Vagina (tissue), 2 donors: ENCODE measurements around the gene LCE1D. TPM values are rescaled to one million over a fixed set of nuclear protein-coding genes. Genes with fewer than 3 reads are reported as not detected.

ENCODE experiments used
- DNase-seq, 2 donors: peaks; one replicate each; pipeline ENCODE4 v3.0.0-alpha.2; 2017; ENCODE audit errors: extremely low spot score in 2 of 2
- H3K27ac ChIP-seq: fragments of 200-600 bp; sonication (generic); one replicate; pipeline ENCODE4 v1.5.1; 2019
- H3K27me3 ChIP-seq: fragments of 200-600 bp; sonication (generic); one replicate; pipeline ENCODE4 v1.5.1; 2019
- H3K36me3 ChIP-seq, 2 donors: fragments of 200-600 bp; sonication (generic); one replicate each; pipeline ENCODE4 v1.5.1; 2017 to 2019
- H3K4me1 ChIP-seq: fragments of 200-600 bp; sonication (generic); one replicate; pipeline ENCODE4 v1.5.1; 2019
- H3K4me3 ChIP-seq, 2 donors: fragments of 200-600 bp; sonication (generic); 1 replicate in 1 of 2; 2 replicates in 1 of 2; pipeline ENCODE4 v1.5.1; 2016 to 2019
- H3K9me3 ChIP-seq: fragments of 200-600 bp; sonication (generic); one replicate; pipeline ENCODE4 v1.5.1; 2019
- POLR2A ChIP-seq, 2 donors: fragments of 450-650 bp; IDR thresholded peaks; one replicate each; pipeline ENCODE4 v1.6.1; 2017; ENCODE audit warnings: antibody characterized with exemption in 2 of 2, mild to moderate bottlenecking in 2 of 2, moderate library complexity in 2 of 2
- POLR2AphosphoS5 ChIP-seq, 2 donors: sonication (generic); formaldehyde crosslinking; IDR thresholded peaks; one replicate each; pipeline ENCODE4 v1.9.0; 2017; ENCODE audit warnings: antibody characterized with exemption in 2 of 2, mild to moderate bottlenecking in 2 of 2, low read depth in 1 of 2; ENCODE audit not compliant: insufficient read depth in 1 of 2
- intact Hi-C: fragments of 100-400 bp; cut with DNase I; formaldehyde crosslinking; loops from one replicate; pipeline ENCODE4 v1.15.1; 2023
- total RNA-seq: library from RNA; depleted of rRNA; stranded (reverse); fragments of >200 nt; gene quantifications from one replicate; pipeline ENCODE4 v1.2.3, GENCODE V29; 2016
- TF ChIP-seq, protein P1 (sequence below), 3 experiments: fragments of 450-650 bp in 2 of 3; fragments of 200-600 bp in 1 of 3; sonication (generic) in 1 of 3; IDR thresholded peaks; one replicate each; pipeline ENCODE4 v1.5.1; 2017 to 2019; ENCODE audit warnings: antibody characterized with exemption in 3 of 3, mild to moderate bottlenecking in 2 of 3, moderate library complexity in 2 of 3

The LCE1D gene
- total RNA-seq, 1 donor from 2014 or later = not detected

DNA sequence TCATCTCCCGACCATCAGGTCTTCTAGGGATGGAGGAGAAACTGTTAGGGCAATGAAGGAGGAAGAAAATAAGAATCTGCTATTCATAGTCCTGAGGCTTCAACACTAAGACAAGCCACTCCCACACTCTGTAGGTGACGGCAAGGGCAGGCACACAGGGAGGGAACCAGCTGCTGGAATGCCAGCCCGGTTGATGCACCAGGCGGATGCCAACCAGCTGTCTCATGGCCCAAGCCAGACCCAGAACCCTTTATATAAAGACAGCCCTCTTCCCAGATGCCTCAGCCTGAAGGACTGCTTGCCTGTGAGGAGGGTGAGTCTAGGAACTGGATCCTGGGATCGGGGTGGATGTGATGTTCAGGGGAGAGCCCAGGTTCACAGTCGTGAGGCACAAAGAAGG lies 38.8 kb upstream of the LCE1D start, which contains the start of gene KPRP:
TSS of gene KPRP (plus strand) at position 279 of the 400 bp plus-strand sequence. CDS start 1,564 bp downstream, outside the sequence.
- no peak for DNase-seq
- Histone ChIP-seq H3K4me1 (no peaks in the 10 kb centered on the region), H3K27ac (no peak within 1 kb of the TSS), H3K4me3 (no peak within 1 kb of the TSS), H3K36me3 (no peaks in the 10 kb centered on the region), H3K27me3 (no peaks in the 10 kb centered on the region), H3K9me3 (no peaks in the 10 kb centered on the region)
- intact Hi-C loops = no loop called here
- TF ChIP-seq POLR2AphosphoS5 (IDR thresholded peaks at IDR 0.05; ENCODE audit: insufficient read depth in 1 of 2, low read depth in 1 of 2) = no peak
- TF ChIP-seq, protein P1, sequence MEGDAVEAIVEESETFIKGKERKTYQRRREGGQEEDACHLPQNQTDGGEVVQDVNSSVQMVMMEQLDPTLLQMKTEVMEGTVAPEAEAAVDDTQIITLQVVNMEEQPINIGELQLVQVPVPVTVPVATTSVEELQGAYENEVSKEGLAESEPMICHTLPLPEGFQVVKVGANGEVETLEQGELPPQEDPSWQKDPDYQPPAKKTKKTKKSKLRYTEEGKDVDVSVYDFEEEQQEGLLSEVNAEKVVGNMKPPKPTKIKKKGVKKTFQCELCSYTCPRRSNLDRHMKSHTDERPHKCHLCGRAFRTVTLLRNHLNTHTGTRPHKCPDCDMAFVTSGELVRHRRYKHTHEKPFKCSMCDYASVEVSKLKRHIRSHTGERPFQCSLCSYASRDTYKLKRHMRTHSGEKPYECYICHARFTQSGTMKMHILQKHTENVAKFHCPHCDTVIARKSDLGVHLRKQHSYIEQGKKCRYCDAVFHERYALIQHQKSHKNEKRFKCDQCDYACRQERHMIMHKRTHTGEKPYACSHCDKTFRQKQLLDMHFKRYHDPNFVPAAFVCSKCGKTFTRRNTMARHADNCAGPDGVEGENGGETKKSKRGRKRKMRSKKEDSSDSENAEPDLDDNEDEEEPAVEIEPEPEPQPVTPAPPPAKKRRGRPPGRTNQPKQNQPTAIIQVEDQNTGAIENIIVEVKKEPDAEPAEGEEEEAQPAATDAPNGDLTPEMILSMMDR (IDR thresholded peaks at IDR 0.05) = no peak

DNA sequence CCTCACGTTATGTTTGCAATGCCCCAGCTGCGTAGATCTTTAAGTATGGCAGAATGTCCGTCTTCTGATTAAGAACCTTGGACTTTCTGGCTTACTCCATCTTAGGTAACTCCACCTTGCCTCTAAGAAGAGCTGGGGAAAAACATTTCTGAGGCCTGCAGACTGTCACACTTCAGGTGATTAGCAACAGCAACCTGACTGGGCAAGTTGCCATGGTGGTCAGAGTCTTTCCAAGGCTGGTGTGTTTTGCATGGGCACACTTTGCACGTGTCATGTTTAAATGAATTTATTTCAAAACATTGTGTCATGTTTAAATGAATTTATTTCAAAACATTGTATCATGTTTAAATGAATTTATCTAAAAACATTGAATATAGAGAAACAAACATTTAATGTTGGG lies 37.9 kb upstream of the LCE1D start:
- H3K9me3 ChIP-seq = no peaks in the 10 kb centered on the region
- H3K36me3 ChIP-seq = no peaks in the 10 kb centered on the region
- H3K4me3 ChIP-seq = no peak overlapping the region
- H3K4me1 ChIP-seq = no peaks in the 10 kb centered on the region
- H3K27me3 ChIP-seq = no peaks in the 10 kb centered on the region
- DNase-seq = no peak
- TF ChIP-seq, protein P1 (IDR thresholded peaks at IDR 0.05) = no peak
- no peak for TF ChIP-seq POLR2A (IDR thresholded peaks at IDR 0.05)
- no peak for TF ChIP-seq POLR2AphosphoS5 (IDR thresholded peaks at IDR 0.05; ENCODE audit: insufficient read depth in 1 of 2, low read depth in 1 of 2)
- intact Hi-C loops = no loop called here
- no peak overlapping the region for H3K27ac ChIP-seq

DNA sequence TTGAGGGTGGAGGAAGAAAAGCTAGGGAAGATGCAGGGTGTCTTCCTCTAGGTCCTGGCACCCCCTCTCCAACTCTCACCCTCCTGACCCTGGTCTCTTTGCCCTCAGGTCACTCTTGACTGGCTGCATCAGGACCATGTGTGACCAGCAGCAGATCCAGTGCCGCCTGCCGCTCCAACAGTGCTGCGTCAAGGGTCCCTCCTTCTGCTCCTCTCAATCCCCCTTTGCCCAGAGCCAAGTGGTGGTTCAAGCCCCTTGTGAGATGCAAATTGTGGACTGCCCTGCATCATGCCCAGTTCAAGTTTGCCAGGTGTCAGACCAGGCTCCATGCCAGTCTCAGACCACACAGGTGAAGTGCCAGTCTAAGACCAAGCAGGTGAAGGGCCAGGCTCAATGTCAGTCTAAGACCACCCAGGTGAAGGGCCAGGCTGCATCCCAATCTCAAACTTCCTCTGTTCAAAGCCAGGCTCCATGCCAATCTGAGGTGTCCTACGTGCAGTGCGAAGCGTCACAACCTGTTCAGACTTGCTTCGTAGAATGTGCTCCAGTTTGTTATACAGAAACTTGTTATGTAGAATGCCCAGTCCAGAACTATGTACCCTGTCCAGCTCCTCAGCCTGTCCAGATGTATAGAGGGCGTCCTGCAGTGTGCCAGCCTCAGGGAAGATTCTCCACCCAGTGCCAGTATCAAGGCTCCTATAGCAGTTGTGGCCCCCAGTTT lies 36.9 kb upstream of the LCE1D start:
- DNase-seq = no peak
- intact Hi-C loops = no loop called here
- H3K4me1 ChIP-seq = no peaks in the 10 kb centered on the region
- H3K27me3 ChIP-seq = no peaks in the 10 kb centered on the region
- TF ChIP-seq POLR2A (IDR thresholded peaks at IDR 0.05) (no peak), POLR2AphosphoS5 (IDR thresholded peaks at IDR 0.05; ENCODE audit: insufficient read depth in 1 of 2, low read depth in 1 of 2) (no peak)
- TF ChIP-seq, protein P1 (IDR thresholded peaks at IDR 0.05) = no peak
- H3K36me3 ChIP-seq = no peaks in the 10 kb centered on the region
- H3K9me3 ChIP-seq = no peaks in the 10 kb centered on the region
- no peak overlapping the region for H3K27ac ChIP-seq
- H3K4me3 ChIP-seq = no peak overlapping the region

DNA sequence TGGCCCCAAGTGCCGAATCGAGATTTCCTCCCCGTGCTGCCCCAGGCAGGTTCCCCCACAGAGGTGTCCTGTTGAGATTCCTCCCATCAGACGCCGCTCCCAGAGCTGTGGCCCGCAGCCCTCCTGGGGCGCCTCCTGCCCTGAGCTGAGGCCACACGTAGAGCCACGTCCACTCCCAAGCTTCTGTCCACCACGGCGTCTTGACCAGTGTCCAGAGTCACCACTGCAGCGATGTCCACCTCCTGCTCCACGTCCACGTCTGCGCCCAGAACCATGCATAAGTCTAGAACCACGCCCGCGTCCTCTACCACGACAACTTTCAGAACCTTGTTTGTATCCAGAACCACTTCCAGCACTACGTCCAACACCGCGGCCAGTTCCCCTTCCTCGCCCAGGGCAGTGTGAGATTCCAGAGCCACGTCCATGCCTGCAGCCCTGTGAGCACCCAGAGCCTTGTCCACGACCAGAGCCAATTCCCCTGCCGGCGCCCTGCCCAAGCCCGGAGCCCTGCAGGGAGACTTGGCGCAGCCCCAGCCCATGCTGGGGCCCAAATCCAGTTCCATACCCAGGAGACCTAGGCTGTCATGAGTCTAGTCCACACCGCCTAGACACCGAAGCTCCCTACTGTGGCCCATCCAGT lies 35.9 kb upstream of the LCE1D start:
- Histone ChIP-seq H3K9me3 (no peaks in the 10 kb centered on the region), H3K4me1 (no peaks in the 10 kb centered on the region), H3K27me3 (no peaks in the 10 kb centered on the region), H3K4me3 (no peak overlapping the region), H3K36me3 (no peaks in the 10 kb centered on the region), H3K27ac (no peak overlapping the region)
- DNase-seq = no peak
- intact Hi-C loops = no loop called here
- no peak for TF ChIP-seq POLR2A (IDR thresholded peaks at IDR 0.05)
- no peak for TF ChIP-seq POLR2AphosphoS5 (IDR thresholded peaks at IDR 0.05; ENCODE audit: insufficient read depth in 1 of 2, low read depth in 1 of 2)
- TF ChIP-seq, protein P1 (IDR thresholded peaks at IDR 0.05) = no peak
